Measurements from ENCODE around the gene MAD1L1.

Gene MAD1L1

GRCh38 chr7:2095436-2095835 lies 137.3 kb downstream of the MAD1L1 start:
- no peak for TF ChIP-seq GATA3 (IDR thresholded peaks at IDR 0.05; ENCODE audit: low read depth, low read length)
- no peak for TF ChIP-seq GATA2 (IDR thresholded peaks at IDR 0.05; ENCODE audit: low read depth, low read length)

GRCh38 chr7:2094454-2095045 lies 138.2 kb downstream of the MAD1L1 start:
- TF ChIP-seq GATA2 (IDR thresholded peaks at IDR 0.05; ENCODE audit: low read depth, low read length) (no peak), GATA3 (IDR thresholded peaks at IDR 0.05; ENCODE audit: low read depth, low read length) (no peak)

- TF ChIP-seq GATA2 (IDR thresholded peaks at IDR 0.05; ENCODE audit: low read depth, low read length) (no peak), GATA3 (IDR thresholded peaks at IDR 0.05; ENCODE audit: low read depth, low read length) (no peak)
Observed at GRCh38 chr7:2093843-2094220, 138.9 kb downstream of the MAD1L1 start.

GRCh38 chr7:2093215-2093842 lies 139.4 kb downstream of the MAD1L1 start:
- TF ChIP-seq GATA2 (IDR thresholded peaks at IDR 0.05; ENCODE audit: low read depth, low read length): no peak
- no peak for TF ChIP-seq GATA3 (IDR thresholded peaks at IDR 0.05; ENCODE audit: low read depth, low read length)

- TF ChIP-seq GATA3 (IDR thresholded peaks at IDR 0.05; ENCODE audit: low read depth, low read length) (no peak), GATA2 (IDR thresholded peaks at IDR 0.05; ENCODE audit: low read depth, low read length) (no peak)
Observed at GRCh38 chr7:2092279-2092678, 140.5 kb downstream of the MAD1L1 start.

- TF ChIP-seq GATA2 (IDR thresholded peaks at IDR 0.05; ENCODE audit: low read depth, low read length) (no peak), GATA3 (IDR thresholded peaks at IDR 0.05; ENCODE audit: low read depth, low read length) (no peak)
Observed at GRCh38 chr7:2090526-2091520, 141.9 kb downstream of the MAD1L1 start.

GRCh38 chr7:2088801-2089200 lies 143.9 kb downstream of the MAD1L1 start:
- no peak for TF ChIP-seq GATA3 (IDR thresholded peaks at IDR 0.05; ENCODE audit: low read depth, low read length)
- TF ChIP-seq GATA2 (IDR thresholded peaks at IDR 0.05; ENCODE audit: low read depth, low read length): no peak

GRCh38 chr7:2087744-2088143 lies 145.0 kb downstream of the MAD1L1 start:
- TF ChIP-seq GATA3 (IDR thresholded peaks at IDR 0.05; ENCODE audit: low read depth, low read length) (no peak), GATA2 (IDR thresholded peaks at IDR 0.05; ENCODE audit: low read depth, low read length) (no peak)

GRCh38 chr7:2086229-2086628 lies 146.5 kb downstream of the MAD1L1 start:
- no peak for TF ChIP-seq GATA3 (IDR thresholded peaks at IDR 0.05; ENCODE audit: low read depth, low read length)
- no peak for TF ChIP-seq GATA2 (IDR thresholded peaks at IDR 0.05; ENCODE audit: low read depth, low read length)

GRCh38 chr7:2085804-2086203 lies 146.9 kb downstream of the MAD1L1 start:
- TF ChIP-seq GATA2 (IDR thresholded peaks at IDR 0.05; ENCODE audit: low read depth, low read length) (no peak), GATA3 (IDR thresholded peaks at IDR 0.05; ENCODE audit: low read depth, low read length) (no peak)

- TF ChIP-seq GATA3 (IDR thresholded peaks at IDR 0.05; ENCODE audit: low read depth, low read length): no peak
- no peak for TF ChIP-seq GATA2 (IDR thresholded peaks at IDR 0.05; ENCODE audit: low read depth, low read length)
Observed at GRCh38 chr7:2084781-2085505, 147.8 kb downstream of the MAD1L1 start.

- TF ChIP-seq GATA3 (IDR thresholded peaks at IDR 0.05; ENCODE audit: low read depth, low read length): no peak
- no peak for TF ChIP-seq GATA2 (IDR thresholded peaks at IDR 0.05; ENCODE audit: low read depth, low read length)
Observed at GRCh38 chr7:2084331-2084730, 148.4 kb downstream of the MAD1L1 start.

- TF ChIP-seq GATA2 (IDR thresholded peaks at IDR 0.05; ENCODE audit: low read depth, low read length) (no peak), GATA3 (IDR thresholded peaks at IDR 0.05; ENCODE audit: low read depth, low read length) (no peak)
Observed at GRCh38 chr7:2083362-2083761, 149.4 kb downstream of the MAD1L1 start.
